ENCODE data around the gene PHF19. TPM values are rescaled to one million over a fixed set of nuclear protein-coding genes. Genes with fewer than 3 reads are reported as not detected.

The PHF19 gene
- total RNA-seq: 100 to 1,000 TPM; 236 to 258 TPM

GRCh38 chr9:120876842-120877240 lies at the start of gene PHF19:
PHF19 (minus strand) TSS chr9:120877188; CDS start chr9:120874741, 2,447 bp downstream.
- Mint-ChIP-seq H3K36me3 (ENCODE audit: low read depth) (peaks cover 66% of the 10 kb centered on the region), H3K4me1 (peaks cover 59% of the 10 kb centered on the region)
- peak; percentile 43 for ATAC-seq (replicated peaks)

GRCh38 chr9:120926397-120926928 lies 49.5 kb upstream of the PHF19 start, which contains the start of gene TRAF1:
TRAF1 (minus strand) TSS chr9:120926796; CDS start chr9:120926075, 721 bp downstream.
- Mint-ChIP-seq H3K36me3 (ENCODE audit: low read depth) (peaks cover 74% of the 10 kb centered on the region), H3K27ac (peak within 1 kb of the TSS; percentile 94), H3K4me3 (peak within 1 kb of the TSS; percentile 91), H3K4me1 (peaks cover 29% of the 10 kb centered on the region), H3K27me3 (no peaks in the 10 kb centered on the region), H3K9me3 (no peaks in the 10 kb centered on the region)
- peak; percentile 30 for ATAC-seq (replicated peaks)

More at GRCh38 chr9:120876842-120877240, at the start of gene PHF19:
- Mint-ChIP-seq H3K9me3 (no peaks in the 10 kb centered on the region), H3K4me3 (peak within 1 kb of the TSS; percentile 90), H3K27ac (peak within 1 kb of the TSS; percentile 82), H3K27me3 (no peaks in the 10 kb centered on the region)

- Mint-ChIP-seq H3K36me3 (ENCODE audit: low read depth) (peaks cover 77% of the 10 kb centered on the region), H3K4me3 (peak overlapping the region; percentile 91), H3K27me3 (no peaks in the 10 kb centered on the region), H3K9me3 (no peaks in the 10 kb centered on the region), H3K27ac (peak overlapping the region; percentile 94), H3K4me1 (peaks cover 25% of the 10 kb centered on the region)
- ATAC-seq (replicated peaks): peak; percentile 72
Observed at GRCh38 chr9:120925535-120926396, 48.8 kb upstream of the PHF19 start.

GRCh38 chr9:120924698-120925534 lies 47.9 kb upstream of the PHF19 start:
- H3K36me3 Mint-ChIP-seq (ENCODE audit: low read depth): peaks cover 85% of the 10 kb centered on the region
- peak; percentile 14 for ATAC-seq (replicated peaks)
- H3K4me3 Mint-ChIP-seq: peak overlapping the region; percentile 91

GRCh38 chr9:120923620-120924328 lies 46.8 kb upstream of the PHF19 start:
- Mint-ChIP-seq H3K27me3 (no peaks in the 10 kb centered on the region), H3K9me3 (no peaks in the 10 kb centered on the region), H3K4me3 (peak overlapping the region; percentile 91), H3K4me1 (peaks cover 37% of the 10 kb centered on the region), H3K27ac (peak overlapping the region; percentile 94), H3K36me3 (ENCODE audit: low read depth) (peaks cover 97% of the 10 kb centered on the region)
- no peak for ATAC-seq (replicated peaks)

More at GRCh38 chr9:120924698-120925534, 47.9 kb upstream of the PHF19 start:
- no peaks in the 10 kb centered on the region for H3K9me3 Mint-ChIP-seq
- peaks cover 27% of the 10 kb centered on the region for H3K4me1 Mint-ChIP-seq
- no peaks in the 10 kb centered on the region for H3K27me3 Mint-ChIP-seq
- H3K27ac Mint-ChIP-seq: peak overlapping the region; percentile 94

DNA sequence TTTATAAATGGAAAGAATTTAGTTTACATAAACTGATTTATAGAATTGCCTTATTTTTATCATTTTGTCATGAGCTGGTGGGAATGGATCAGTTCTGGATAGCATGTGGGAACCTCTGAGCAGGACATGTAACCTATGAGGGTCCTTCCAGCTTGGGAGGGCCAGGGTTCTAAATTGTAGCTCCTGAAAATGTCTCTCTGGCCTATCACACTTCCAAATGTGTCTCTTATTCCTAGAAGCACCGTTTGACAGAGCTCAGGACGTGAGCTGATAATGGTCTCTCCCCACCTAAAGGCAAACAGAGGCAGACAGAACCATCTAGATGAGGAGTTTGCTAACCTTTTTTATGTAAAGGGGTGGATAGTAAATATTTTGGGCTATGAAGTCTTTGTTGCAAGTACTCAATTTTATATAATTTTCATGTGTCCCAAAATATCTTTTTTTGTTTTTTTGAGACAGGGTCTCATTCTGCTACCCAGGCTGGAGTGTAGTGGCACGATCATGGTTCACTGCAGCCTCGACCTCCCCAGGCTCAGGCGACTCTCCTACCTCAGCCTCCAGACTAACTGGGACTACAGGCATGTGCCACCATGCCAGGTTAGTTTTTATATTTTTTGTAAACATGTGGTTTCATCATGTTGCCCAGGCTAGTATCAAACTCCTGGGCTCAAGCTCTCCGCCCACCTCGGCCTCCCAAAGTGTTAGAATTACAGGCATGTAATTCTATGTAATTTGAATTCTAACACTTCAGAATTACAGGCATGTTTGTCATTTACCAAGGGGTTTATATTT lies 45.6 kb upstream of the PHF19 start:
- no peaks in the 10 kb centered on the region for H3K9me3 Mint-ChIP-seq
- H3K4me3 Mint-ChIP-seq: peak overlapping the region; percentile 91
- no peak for ATAC-seq (replicated peaks)
- H3K4me1 Mint-ChIP-seq: peaks cover 36% of the 10 kb centered on the region
- peak overlapping the region; percentile 94 for H3K27ac Mint-ChIP-seq
- H3K27me3 Mint-ChIP-seq: no peaks in the 10 kb centered on the region
- H3K36me3 Mint-ChIP-seq (ENCODE audit: low read depth): peaks cover 100% of the 10 kb centered on the region

- Mint-ChIP-seq H3K36me3 (ENCODE audit: low read depth) (peaks cover 100% of the 10 kb centered on the region), H3K27me3 (no peaks in the 10 kb centered on the region), H3K4me1 (peaks cover 36% of the 10 kb centered on the region), H3K4me3 (peak overlapping the region; percentile 91), H3K27ac (peak overlapping the region; percentile 94), H3K9me3 (no peaks in the 10 kb centered on the region)
- ATAC-seq (replicated peaks): no peak
Observed at GRCh38 chr9:120921661-120922181, 44.7 kb upstream of the PHF19 start.

DNA sequence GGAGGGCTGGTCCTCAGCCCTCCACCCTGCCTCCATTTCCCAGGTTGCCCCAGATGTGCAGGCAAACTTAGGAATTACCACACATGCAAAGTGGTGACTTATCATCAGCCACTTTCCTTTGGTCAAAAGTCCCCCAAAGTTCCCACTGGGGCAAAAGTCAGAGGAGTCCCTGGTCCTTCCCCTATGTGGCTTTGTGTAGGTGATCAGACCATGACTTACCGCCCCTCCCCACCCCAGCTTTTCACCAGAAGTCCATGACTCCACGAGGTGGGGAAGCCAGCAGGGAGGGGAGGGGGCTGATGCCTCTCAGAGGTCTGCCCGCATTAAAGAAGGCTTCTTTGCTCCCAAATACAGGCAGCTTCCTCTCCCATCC lies 43.8 kb upstream of the PHF19 start:
- Mint-ChIP-seq H3K9me3 (no peaks in the 10 kb centered on the region), H3K36me3 (ENCODE audit: low read depth) (peaks cover 100% of the 10 kb centered on the region), H3K4me1 (peaks cover 40% of the 10 kb centered on the region), H3K4me3 (peak overlapping the region; percentile 91), H3K27me3 (no peaks in the 10 kb centered on the region), H3K27ac (peak overlapping the region; percentile 94)
- ATAC-seq (replicated peaks): peak; percentile 42

GRCh38 chr9:120919843-120920805 lies 43.1 kb upstream of the PHF19 start:
- ATAC-seq (replicated peaks): no peak
- H3K4me3 Mint-ChIP-seq: peak overlapping the region; percentile 91
- peaks cover 100% of the 10 kb centered on the region for H3K36me3 Mint-ChIP-seq (ENCODE audit: low read depth)
- peak overlapping the region; percentile 94 for H3K27ac Mint-ChIP-seq
- peaks cover 40% of the 10 kb centered on the region for H3K4me1 Mint-ChIP-seq
- H3K27me3 Mint-ChIP-seq: no peaks in the 10 kb centered on the region
- H3K9me3 Mint-ChIP-seq: no peaks in the 10 kb centered on the region

DNA sequence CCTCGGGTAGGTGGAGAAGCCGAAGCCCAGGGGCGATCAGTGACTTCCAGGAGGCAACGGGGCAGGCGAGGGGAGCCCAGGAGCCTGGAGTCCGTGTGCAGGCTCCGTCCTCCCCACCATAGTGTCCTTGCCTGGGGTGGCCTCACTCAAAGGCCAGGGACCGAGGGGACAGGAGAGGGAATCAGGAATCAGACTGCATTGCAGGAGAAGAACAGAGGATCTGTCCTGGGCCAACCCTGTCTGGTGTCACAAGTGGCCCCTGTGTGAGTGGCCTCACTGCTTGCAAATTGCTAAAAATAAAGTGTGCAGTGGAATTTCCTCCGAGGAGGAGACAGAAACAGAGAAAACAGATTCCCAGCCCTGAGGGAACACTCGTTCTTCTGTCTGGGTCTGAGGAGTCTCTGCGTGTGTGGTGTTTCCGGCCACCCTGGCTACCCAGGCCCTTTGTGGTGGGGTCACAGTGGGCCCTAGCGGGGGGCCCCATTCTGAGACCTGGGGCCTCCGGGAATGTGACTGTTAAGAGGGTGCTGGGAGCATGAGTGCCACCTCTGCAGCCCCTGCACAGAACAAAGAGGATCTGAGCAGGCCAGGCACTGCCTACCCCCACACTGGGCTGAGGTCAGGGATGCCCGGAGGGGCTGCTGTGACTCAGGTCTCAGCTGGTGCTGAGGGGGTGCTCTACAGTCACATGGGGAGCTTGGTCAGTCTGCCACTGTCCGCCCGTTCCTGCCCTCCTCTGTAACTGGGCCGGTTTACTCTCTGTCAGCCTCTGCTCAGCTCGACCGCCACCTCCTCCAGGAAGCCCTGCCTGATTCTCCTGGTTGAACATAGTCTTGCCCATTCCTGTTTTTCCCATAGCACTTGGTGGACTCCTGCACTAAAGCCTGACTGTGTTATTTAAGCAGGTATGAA lies 42.2 kb upstream of the PHF19 start:
- peak overlapping the region; percentile 94 for H3K27ac Mint-ChIP-seq
- H3K27me3 Mint-ChIP-seq: no peaks in the 10 kb centered on the region
- ATAC-seq (replicated peaks): no peak
- H3K4me1 Mint-ChIP-seq: peaks cover 46% of the 10 kb centered on the region
- no peaks in the 10 kb centered on the region for H3K9me3 Mint-ChIP-seq
- peak overlapping the region; percentile 91 for H3K4me3 Mint-ChIP-seq
- peaks cover 100% of the 10 kb centered on the region for H3K36me3 Mint-ChIP-seq (ENCODE audit: low read depth)

- peaks cover 51% of the 10 kb centered on the region for H3K4me1 Mint-ChIP-seq
- H3K36me3 Mint-ChIP-seq (ENCODE audit: low read depth): peaks cover 100% of the 10 kb centered on the region
- H3K4me3 Mint-ChIP-seq: peak overlapping the region; percentile 91
- no peaks in the 10 kb centered on the region for H3K9me3 Mint-ChIP-seq
- ATAC-seq (replicated peaks): no peak
- peak overlapping the region; percentile 94 for H3K27ac Mint-ChIP-seq
- H3K27me3 Mint-ChIP-seq: no peaks in the 10 kb centered on the region
Observed at GRCh38 chr9:120917929-120918762, 41.2 kb upstream of the PHF19 start.
